Endothelial cell of umbilical vein (primary cell): ENCODE measurements around the gene NSFL1C. TPM values are rescaled to one million over a fixed set of nuclear protein-coding genes. Genes with fewer than 3 reads are reported as not detected.

Experiments
- BruUV-seq: library from RNA; stranded (reverse); fragments of 400-500 nt; replicated peaks from 2 replicates; lab custom pipeline; 2021; lab: Mats Ljungman, UMichigan
- CTCF ChIA-PET: fragments of 300-600, 350-600 bp; sonication (Branson Sonifier 250); formaldehyde crosslinking; loops from one replicate; lab custom pipeline; 2021; ENCODE audit warnings: antibody characterized with exemption, inconsistent platforms; lab: Charles Lee
- POLR2A ChIA-PET: fragments of 300-600, 350-600 bp; sonication (Branson Sonifier 250); formaldehyde crosslinking; loops from one replicate; lab custom pipeline; 2021; ENCODE audit warnings: antibody characterized with exemption, inconsistent platforms; lab: Charles Lee
- DNase-seq: peaks from one replicate; pipeline ENCODE4 v3.0.0-alpha.2; 2011; ENCODE audit warnings: low read depth, low spot score
- FAIRE-seq: peaks from 2 replicates; lab custom pipeline; 2011; peaks lifted over from hg19 to GRCh38; lab: Jason Lieb, UNC
- H2AFZ ChIP-seq: 2 replicates; pipeline ENCODE4 v1.6.0; 2012; ENCODE audit warnings: low read depth, low read length, control low read depth, inconsistent platforms
- H3K27ac ChIP-seq: 2 replicates; pipeline ENCODE4 v1.5.1; 2011; ENCODE audit warnings: low read depth, mild to moderate bottlenecking, control low read depth, low read length, moderate library complexity; ENCODE audit not compliant: insufficient read depth
- H3K27me3 ChIP-seq, 2 experiments: 2 replicates each; pipeline versions ENCODE4 v1.6.0 to v1.6.1; 2011; ENCODE audit warnings: low read length in 2 of 2, mixed read lengths in 1 of 2; ENCODE audit not compliant: control insufficient read depth in 2 of 2, insufficient read depth in 2 of 2
- H3K36me3 ChIP-seq, 2 experiments: 2 replicates in 1 of 2; 3 replicates in 1 of 2; pipeline ENCODE4 v1.5.1; 2011; ENCODE audit warnings: low read length in 2 of 2, mild to moderate bottlenecking in 1 of 2, moderate library complexity in 1 of 2; ENCODE audit not compliant: control insufficient read depth in 2 of 2, insufficient read depth in 2 of 2; ENCODE audit errors: extremely low read depth in 1 of 2
- H3K4me1 ChIP-seq: 3 replicates; pipeline ENCODE4 v1.5.1; 2011; ENCODE audit warnings: mild to moderate bottlenecking, low read length; ENCODE audit not compliant: control insufficient read depth, insufficient read depth; ENCODE audit errors: extremely low read depth
- H3K4me2 ChIP-seq: 2 replicates; pipeline ENCODE4 v1.6.1; 2011; ENCODE audit warnings: low read length, control low read depth, mixed read lengths; ENCODE audit not compliant: insufficient read depth
- H3K4me3 ChIP-seq, 3 experiments: fragments of 200-600 bp in 1 of 3; sonication (generic), shearing (Covaris generic) in 1 of 3; replicated peaks in 1 of 3; 2 replicates each; pipeline ENCODE4 v1.5.1; 2011 to 2016; ENCODE audit warnings: control low read depth in 3 of 3, low read length in 3 of 3, mild to moderate bottlenecking in 2 of 3, inconsistent platforms in 1 of 3, low read depth in 1 of 3, moderate library complexity in 1 of 3; ENCODE audit not compliant: insufficient read depth in 1 of 3
- H3K79me2 ChIP-seq: 2 replicates; pipeline ENCODE4 v1.6.0; 2012; ENCODE audit warnings: low read length, inconsistent platforms; ENCODE audit not compliant: control insufficient read depth, insufficient read depth
- H3K9ac ChIP-seq: replicated peaks from 2 replicates; pipeline ENCODE3; 2011; ENCODE audit warnings: low read length, control low read depth; ENCODE audit not compliant: insufficient read depth; ENCODE audit errors: extremely low read depth
- H3K9me1 ChIP-seq: replicated peaks from 3 replicates; pipeline ENCODE4 v1.6.0; 2011; ENCODE audit warnings: mild to moderate bottlenecking, low read length; ENCODE audit not compliant: control insufficient read depth, insufficient read depth; ENCODE audit errors: extremely low read depth
- H3K9me3 ChIP-seq: replicated peaks from 2 replicates; pipeline ENCODE4 v1.5.1; 2012; ENCODE audit warnings: low read length, inconsistent platforms; ENCODE audit not compliant: control insufficient read depth, insufficient read depth
- H4K20me1 ChIP-seq: replicated peaks from 2 replicates; pipeline ENCODE3; 2011; ENCODE audit warnings: mild to moderate bottlenecking, low read length; ENCODE audit not compliant: control insufficient read depth, insufficient read depth; ENCODE audit errors: extremely low read depth
- EZH2 ChIP-seq: IDR thresholded peaks from 2 replicates; pipeline ENCODE4 v1.6.1; 2012; ENCODE audit warnings: borderline replicate concordance, low read depth, mild to moderate bottlenecking, moderate library complexity, low read length, inconsistent platforms; ENCODE audit not compliant: severe bottlenecking
- FOS ChIP-seq: IDR thresholded peaks from 2 replicates; pipeline ENCODE4 v1.6.1; 2011; ENCODE audit warnings: mild to moderate bottlenecking, low read length, moderate library complexity, borderline replicate concordance; ENCODE audit not compliant: insufficient read depth
- GATA2 ChIP-seq: IDR thresholded peaks from 2 replicates; pipeline ENCODE4 v1.7.0; 2011; ENCODE audit warnings: low read depth, mild to moderate bottlenecking, moderate library complexity, mixed read lengths, low read length; ENCODE audit not compliant: insufficient read length, insufficient read depth
- JUN ChIP-seq: IDR thresholded peaks from 2 replicates; pipeline ENCODE4 v1.6.1; 2011; ENCODE audit warnings: borderline replicate concordance, low read depth; ENCODE audit not compliant: insufficient read length, insufficient read depth
- MYC ChIP-seq: IDR thresholded peaks from one replicate; pipeline ENCODE4 v1.6.1; 2011; ENCODE audit warnings: mild to moderate bottlenecking, low read depth, low read length
- POLR2A ChIP-seq: IDR thresholded peaks from 2 replicates; pipeline ENCODE4 v1.6.1; 2012; ENCODE audit warnings: low read depth, mild to moderate bottlenecking, control low read depth, low read length
- POLR2AphosphoS5 ChIP-seq: IDR thresholded peaks from 2 replicates; pipeline ENCODE4 v1.6.1; 2012; ENCODE audit warnings: low read depth, mild to moderate bottlenecking, control low read depth, low read length, moderate library complexity; ENCODE audit not compliant: insufficient read depth
- dilution Hi-C: fragments of 300-500 bp; cut with MboI; formaldehyde crosslinking; loops from one replicate; pipeline ENCODE4 v1.15.0; 2019; ENCODE audit warnings: low sequenced_read_pairs; ENCODE audit not compliant: extremely low pct_ligation_motif_present
- intact Hi-C: fragments of 100-400 bp; cut with micrococcal nuclease; formaldehyde crosslinking; loops from one replicate; pipeline ENCODE4 v1.10.0; 2022
- polyA plus RNA-seq, 4 experiments: library from polyadenylated mRNA; depleted of rRNA in 3 of 4; stranded (reverse) in 3 of 4; unstranded in 1 of 4; fragments of >200 nt; gene quantifications; 2 replicates each; pipeline versions ENCODE4 v1.2.1 to v1.2.3, GENCODE V29; 2011 to 2012; ENCODE audit warnings: missing spikeins in 1 of 4
- total RNA-seq: library from RNA; stranded (reverse); gene quantifications from 2 replicates; pipeline ENCODE4 v1.2.3, GENCODE V29; 2021
- TF ChIP-seq, protein P1 (sequence below): IDR thresholded peaks from 2 replicates; pipeline ENCODE4 v1.6.1; 2011; ENCODE audit not compliant: insufficient read depth, insufficient read length
- TF ChIP-seq, protein P2 (sequence below), 2 donors: IDR thresholded peaks; 1 replicate in 1 of 2; 2 replicates in 1 of 2; pipeline ENCODE4 v1.5.1; 2011; ENCODE audit warnings: low read length in 2 of 2, mild to moderate bottlenecking in 2 of 2, moderate library complexity in 2 of 2, control low read depth in 1 of 2, inconsistent platforms in 1 of 2, low read depth in 1 of 2; ENCODE audit not compliant: insufficient read depth in 1 of 2; ENCODE audit errors: extremely low read depth in 1 of 2

The NSFL1C gene
- total and polyA plus RNA-seq, 2 donors (not counting 3 experiments of a cell fraction or from before 2014, with no cell fraction given), result 27.3 to 95.7 TPM

DNA sequence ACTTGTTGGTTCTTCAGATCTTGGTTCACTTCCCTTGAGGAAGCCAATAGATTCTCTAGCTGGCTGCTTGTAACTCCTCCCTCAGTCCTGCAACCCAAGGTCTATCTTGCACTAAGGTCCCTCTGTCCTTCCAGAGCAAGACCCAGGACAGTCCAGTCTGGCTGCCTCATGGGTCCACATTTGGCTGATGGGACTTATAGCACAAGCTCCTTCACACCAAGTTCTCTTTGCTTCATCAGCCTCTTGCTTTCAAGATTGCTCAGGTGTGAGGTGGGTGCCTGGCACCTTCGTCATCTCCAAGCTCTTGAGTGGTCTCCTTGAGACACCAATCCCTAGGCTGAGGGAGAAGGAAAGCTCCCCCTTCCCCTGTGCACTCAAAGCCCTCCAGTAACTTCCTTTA, 28.3 kb downstream of the NSFL1C start:
- DNase-seq, result no peak
- no TSS peak for BruUV-seq
- dilution Hi-C loops, result loop anchor here (25.0 kb wide), 1 partner anchor 126 kb away; no protein-coding TSS in a partner anchor
- H3K27ac ChIP-seq, result no peak overlapping the region
- H4K20me1 ChIP-seq, result no peaks in the 10 kb centered on the region
- H3K27me3 ChIP-seq, result no peaks in the 10 kb centered on the region
- no peak overlapping the region for H3K4me2 ChIP-seq
- H3K79me2 ChIP-seq, result no peaks in the 10 kb centered on the region
- H3K9me1 ChIP-seq, result no peaks in the 10 kb centered on the region
- no peak overlapping the region for H3K9ac ChIP-seq
- H3K9me3 ChIP-seq, result no peaks in the 10 kb centered on the region
- intact Hi-C loops, result no loop called here
- FAIRE-seq, result no peak
- CTCF ChIA-PET, result interaction anchor here (0.8 to 5.5 kb wide), 21 partner anchors 21 to 230 kb away, joined by 3 to 107 read pairs (median 4); partner anchors contain the start of gene FKBP1A
- no peak overlapping the region for H3K4me3 ChIP-seq
- peaks cover 18% of the 10 kb centered on the region for H3K4me1 ChIP-seq
- POLR2A ChIA-PET, result interaction anchor here (0.9 kb wide), 1 partner anchor 47 kb away, joined by 3 read pairs; no protein-coding TSS in a partner anchor
- peaks cover 3 to 10% of the 10 kb centered on the region in 2 experiments for H3K36me3 ChIP-seq
- no peak overlapping the region for H2AFZ ChIP-seq
- TF ChIP-seq FOS (no peak), JUN (no peak), GATA2 (no peak), EZH2 (no peak), MYC (no peak), POLR2AphosphoS5 (no peak), POLR2A (no peak)
- TF ChIP-seq, protein P1, sequence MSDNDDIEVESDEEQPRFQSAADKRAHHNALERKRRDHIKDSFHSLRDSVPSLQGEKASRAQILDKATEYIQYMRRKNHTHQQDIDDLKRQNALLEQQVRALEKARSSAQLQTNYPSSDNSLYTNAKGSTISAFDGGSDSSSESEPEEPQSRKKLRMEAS, result no peak
- TF ChIP-seq, protein P2, sequence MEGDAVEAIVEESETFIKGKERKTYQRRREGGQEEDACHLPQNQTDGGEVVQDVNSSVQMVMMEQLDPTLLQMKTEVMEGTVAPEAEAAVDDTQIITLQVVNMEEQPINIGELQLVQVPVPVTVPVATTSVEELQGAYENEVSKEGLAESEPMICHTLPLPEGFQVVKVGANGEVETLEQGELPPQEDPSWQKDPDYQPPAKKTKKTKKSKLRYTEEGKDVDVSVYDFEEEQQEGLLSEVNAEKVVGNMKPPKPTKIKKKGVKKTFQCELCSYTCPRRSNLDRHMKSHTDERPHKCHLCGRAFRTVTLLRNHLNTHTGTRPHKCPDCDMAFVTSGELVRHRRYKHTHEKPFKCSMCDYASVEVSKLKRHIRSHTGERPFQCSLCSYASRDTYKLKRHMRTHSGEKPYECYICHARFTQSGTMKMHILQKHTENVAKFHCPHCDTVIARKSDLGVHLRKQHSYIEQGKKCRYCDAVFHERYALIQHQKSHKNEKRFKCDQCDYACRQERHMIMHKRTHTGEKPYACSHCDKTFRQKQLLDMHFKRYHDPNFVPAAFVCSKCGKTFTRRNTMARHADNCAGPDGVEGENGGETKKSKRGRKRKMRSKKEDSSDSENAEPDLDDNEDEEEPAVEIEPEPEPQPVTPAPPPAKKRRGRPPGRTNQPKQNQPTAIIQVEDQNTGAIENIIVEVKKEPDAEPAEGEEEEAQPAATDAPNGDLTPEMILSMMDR (IDR thresholded peaks at IDR 0.05; ENCODE audit: extremely low read depth in 1 of 2, insufficient read depth in 1 of 2, low read depth in 1 of 2, low read length in 2 of 2), result no peak
